ENCODE results near the gene OSBPL9. TPM values are rescaled to one million over a fixed set of nuclear protein-coding genes. Genes with fewer than 3 reads are reported as not detected.

Gene OSBPL9
- total and polyA plus RNA-seq, 2 experiments from 2014 or later: 71.0 to 288 TPM

DNA sequence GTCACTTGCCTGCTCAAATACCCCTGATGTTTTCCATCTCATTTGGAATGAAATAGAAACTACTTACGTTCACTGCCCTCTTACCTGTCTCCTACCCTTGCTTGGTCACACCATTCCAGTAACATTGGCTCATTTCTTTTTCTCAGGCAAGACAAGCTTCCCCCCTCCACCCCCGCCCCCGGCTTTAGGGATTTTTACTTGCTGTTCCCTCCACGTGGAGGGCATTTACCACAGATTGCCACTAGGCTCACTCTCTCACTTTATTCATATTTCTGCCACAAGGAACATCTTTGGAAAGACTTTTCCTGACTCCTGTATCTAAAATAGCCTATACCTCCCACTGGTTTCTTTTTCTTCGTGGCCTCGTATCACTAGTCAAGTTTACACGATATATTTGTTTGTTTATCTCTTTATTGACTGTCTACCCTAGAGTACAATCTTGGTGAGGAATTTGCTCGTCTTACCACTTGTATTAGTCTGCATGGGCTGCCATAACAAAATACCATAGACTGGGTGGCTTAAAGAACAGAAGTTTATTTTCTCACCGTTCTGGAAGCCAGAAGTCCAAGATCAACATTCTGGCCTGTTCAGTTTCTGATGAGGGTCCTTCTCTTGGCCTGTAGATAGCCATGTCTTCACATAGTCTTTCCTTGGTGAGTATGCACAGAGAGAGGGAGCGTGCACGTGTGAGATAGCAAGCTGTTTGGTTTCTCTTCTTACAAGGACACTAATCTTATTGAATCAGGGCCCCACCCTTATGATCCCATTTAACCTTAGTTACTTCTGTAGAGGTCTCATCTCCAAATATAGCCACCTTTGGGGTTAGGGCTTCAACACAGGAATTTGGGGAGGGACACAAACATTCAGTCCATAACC lies 135.4 kb downstream of the OSBPL9 start:
- Histone ChIP-seq H3K4me2 (no peak overlapping the region), H3K36me3 (replicated peaks; ENCODE audit: insufficient read depth, low read depth) (no peaks in the 10 kb centered on the region)
- 95% methylated on average over 11 of the region's 11 CpGs for WGBS (ENCODE audit: low lambda C conversion rate, missing lambda C conversion rate)

DNA sequence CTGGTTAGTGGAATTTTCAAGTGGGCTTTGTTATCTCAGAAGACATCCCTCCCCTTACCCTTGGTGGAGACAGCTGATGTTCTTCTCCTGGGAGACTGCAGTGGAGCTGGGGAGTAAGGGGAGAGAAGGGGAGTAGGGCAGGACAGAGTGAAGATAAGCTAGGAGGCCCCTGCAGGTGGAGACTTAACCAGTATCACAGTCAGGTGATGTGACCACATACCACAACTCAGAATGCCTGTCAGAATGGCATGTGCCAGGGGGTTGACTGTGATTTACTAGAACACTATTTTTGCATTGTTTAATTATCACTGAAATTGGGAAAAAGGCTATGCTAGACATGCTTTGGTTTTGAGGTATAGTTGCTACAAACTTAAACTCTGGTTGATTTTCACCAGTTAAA lies 137.1 kb downstream of the OSBPL9 start:
- no peak overlapping the region for H3K4me3 ChIP-seq
- no peaks in the 10 kb centered on the region for H3K4me1 ChIP-seq (ENCODE audit: insufficient read depth)
- TF ChIP-seq EZH2 (IDR thresholded peaks at IDR 0.05; ENCODE audit: borderline replicate concordance): no peak
- no peak for TF ChIP-seq EZH2phosphoT487 (IDR thresholded peaks at IDR 0.05; ENCODE audit: low read depth, severe bottlenecking, unreplicated experiment)
- TF ChIP-seq, protein P1, sequence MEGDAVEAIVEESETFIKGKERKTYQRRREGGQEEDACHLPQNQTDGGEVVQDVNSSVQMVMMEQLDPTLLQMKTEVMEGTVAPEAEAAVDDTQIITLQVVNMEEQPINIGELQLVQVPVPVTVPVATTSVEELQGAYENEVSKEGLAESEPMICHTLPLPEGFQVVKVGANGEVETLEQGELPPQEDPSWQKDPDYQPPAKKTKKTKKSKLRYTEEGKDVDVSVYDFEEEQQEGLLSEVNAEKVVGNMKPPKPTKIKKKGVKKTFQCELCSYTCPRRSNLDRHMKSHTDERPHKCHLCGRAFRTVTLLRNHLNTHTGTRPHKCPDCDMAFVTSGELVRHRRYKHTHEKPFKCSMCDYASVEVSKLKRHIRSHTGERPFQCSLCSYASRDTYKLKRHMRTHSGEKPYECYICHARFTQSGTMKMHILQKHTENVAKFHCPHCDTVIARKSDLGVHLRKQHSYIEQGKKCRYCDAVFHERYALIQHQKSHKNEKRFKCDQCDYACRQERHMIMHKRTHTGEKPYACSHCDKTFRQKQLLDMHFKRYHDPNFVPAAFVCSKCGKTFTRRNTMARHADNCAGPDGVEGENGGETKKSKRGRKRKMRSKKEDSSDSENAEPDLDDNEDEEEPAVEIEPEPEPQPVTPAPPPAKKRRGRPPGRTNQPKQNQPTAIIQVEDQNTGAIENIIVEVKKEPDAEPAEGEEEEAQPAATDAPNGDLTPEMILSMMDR (IDR thresholded peaks at IDR 0.05; ENCODE audit: poor library complexity): no peak
- H2AFZ ChIP-seq: no peak overlapping the region
- H3K9me3 ChIP-seq (ENCODE audit: low read depth): no peaks in the 10 kb centered on the region
- no peaks in the 10 kb centered on the region for H3K36me3 ChIP-seq (replicated peaks; ENCODE audit: insufficient read depth, low read depth)
- no peaks in the 10 kb centered on the region for H3K27me3 ChIP-seq
- no peak for DNase-seq (ENCODE audit: low spot score)
- no peaks in the 10 kb centered on the region for H4K20me1 ChIP-seq (ENCODE audit: insufficient read depth, poor library complexity, severe bottlenecking)
- no peaks in the 10 kb centered on the region for H3K9me2 ChIP-seq (replicated peaks; ENCODE audit: insufficient read depth)
- no peak overlapping the region for H3K27ac ChIP-seq
- H3K4me2 ChIP-seq: no peak overlapping the region
- H3K79me2 ChIP-seq: no peaks in the 10 kb centered on the region

More for the DNA sequence above, 135.4 kb downstream of the OSBPL9 start:
- Histone ChIP-seq H4K20me1 (ENCODE audit: insufficient read depth, poor library complexity, severe bottlenecking) (no peaks in the 10 kb centered on the region), H3K4me1 (ENCODE audit: insufficient read depth) (no peaks in the 10 kb centered on the region), H3K9me3 (ENCODE audit: low read depth) (no peaks in the 10 kb centered on the region), H3K27ac (no peak overlapping the region), H3K27me3 (no peaks in the 10 kb centered on the region), H3K9me2 (replicated peaks; ENCODE audit: insufficient read depth) (no peaks in the 10 kb centered on the region), H2AFZ (no peak overlapping the region), H3K4me3 (no peak overlapping the region), H3K79me2 (no peaks in the 10 kb centered on the region)
- no peak for DNase-seq (ENCODE audit: low spot score)
- TF ChIP-seq EZH2phosphoT487 (IDR thresholded peaks at IDR 0.05; ENCODE audit: low read depth, severe bottlenecking, unreplicated experiment) (no peak), EZH2 (IDR thresholded peaks at IDR 0.05; ENCODE audit: borderline replicate concordance) (no peak)

DNA sequence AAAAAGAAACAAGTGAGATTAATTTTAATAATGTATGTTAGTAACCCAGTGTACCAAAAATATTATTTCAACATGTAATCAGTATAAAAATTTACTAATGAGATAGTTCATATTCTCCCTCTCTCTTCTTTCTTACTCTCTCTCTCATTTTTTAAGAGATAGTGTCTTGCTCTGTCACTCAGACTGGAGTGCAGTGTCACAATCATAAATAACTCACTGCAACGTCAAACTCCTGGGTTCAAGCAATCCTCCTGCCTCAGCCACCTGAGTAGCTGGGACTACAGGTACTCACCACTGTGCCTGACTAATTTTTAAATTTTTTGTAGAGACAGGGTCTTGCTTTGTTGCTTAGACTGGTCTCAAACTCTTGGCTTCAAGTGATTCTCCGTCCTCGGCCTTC lies 137.8 kb downstream of the OSBPL9 start:
- H3K4me3 ChIP-seq: no peak overlapping the region
- no peak for DNase-seq (ENCODE audit: low spot score)
- no peaks in the 10 kb centered on the region for H3K9me2 ChIP-seq (replicated peaks; ENCODE audit: insufficient read depth)
- 96% methylated on average over 3 of the region's 3 CpGs for WGBS (ENCODE audit: low lambda C conversion rate, missing lambda C conversion rate)
- no peaks in the 10 kb centered on the region for H3K9me3 ChIP-seq (ENCODE audit: low read depth)
- no peaks in the 10 kb centered on the region for H4K20me1 ChIP-seq (ENCODE audit: insufficient read depth, poor library complexity, severe bottlenecking)
- no peaks in the 10 kb centered on the region for H3K27me3 ChIP-seq
- H3K36me3 ChIP-seq (replicated peaks; ENCODE audit: insufficient read depth, low read depth): no peaks in the 10 kb centered on the region
- TF ChIP-seq EZH2 (IDR thresholded peaks at IDR 0.05; ENCODE audit: borderline replicate concordance) (no peak), EZH2phosphoT487 (IDR thresholded peaks at IDR 0.05; ENCODE audit: low read depth, severe bottlenecking, unreplicated experiment) (no peak)
- TF ChIP-seq, protein P1 (IDR thresholded peaks at IDR 0.05; ENCODE audit: poor library complexity): no peak
- no peak overlapping the region for H3K27ac ChIP-seq
- H3K4me2 ChIP-seq: no peak overlapping the region
- no peaks in the 10 kb centered on the region for H3K4me1 ChIP-seq (ENCODE audit: insufficient read depth)
- H2AFZ ChIP-seq: no peak overlapping the region
- H3K79me2 ChIP-seq: no peaks in the 10 kb centered on the region

DNA sequence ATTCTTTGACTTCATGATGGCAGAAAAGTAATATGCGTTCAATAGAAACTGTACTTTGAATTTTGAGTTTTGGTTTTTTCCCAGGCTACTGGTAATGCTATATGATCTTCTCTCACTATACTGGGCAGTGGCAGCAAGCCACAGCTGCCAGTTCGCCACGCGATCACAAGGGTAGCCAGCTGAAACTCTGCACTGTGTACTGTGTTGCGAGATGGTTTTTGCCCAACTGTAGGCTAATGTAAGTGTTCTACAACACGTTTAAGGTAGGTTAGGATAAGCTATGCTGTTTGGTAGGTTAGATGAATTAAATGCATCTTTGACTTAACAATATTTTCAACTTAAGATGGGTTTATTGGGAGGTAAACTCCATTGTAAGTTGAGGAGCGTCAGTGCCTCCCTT lies 138.5 kb downstream of the OSBPL9 start:
- TF ChIP-seq, protein P1 (IDR thresholded peaks at IDR 0.05; ENCODE audit: poor library complexity): no peak
- TF ChIP-seq EZH2phosphoT487 (IDR thresholded peaks at IDR 0.05; ENCODE audit: low read depth, severe bottlenecking, unreplicated experiment) (no peak), EZH2 (IDR thresholded peaks at IDR 0.05; ENCODE audit: borderline replicate concordance) (no peak)
- H3K4me2 ChIP-seq: no peak overlapping the region
- no peaks in the 10 kb centered on the region for H3K9me3 ChIP-seq (ENCODE audit: low read depth)
- H3K36me3 ChIP-seq (replicated peaks; ENCODE audit: insufficient read depth, low read depth): no peaks in the 10 kb centered on the region
- no peak overlapping the region for H3K4me3 ChIP-seq
- no peak for DNase-seq (ENCODE audit: low spot score)
- no peaks in the 10 kb centered on the region for H3K9me2 ChIP-seq (replicated peaks; ENCODE audit: insufficient read depth)
- 98% methylated on average over 7 of the region's 7 CpGs for WGBS (ENCODE audit: low lambda C conversion rate, missing lambda C conversion rate)
- H3K27ac ChIP-seq: no peak overlapping the region
- no peaks in the 10 kb centered on the region for H4K20me1 ChIP-seq (ENCODE audit: insufficient read depth, poor library complexity, severe bottlenecking)
- no peak overlapping the region for H2AFZ ChIP-seq
- H3K79me2 ChIP-seq: no peaks in the 10 kb centered on the region
- H3K27me3 ChIP-seq: no peaks in the 10 kb centered on the region
- H3K4me1 ChIP-seq (ENCODE audit: insufficient read depth): no peaks in the 10 kb centered on the region
